ENCODE results near the gene MCOLN1.

GRCh38 chr19:7547159-7547558, 24.7 kb downstream of the MCOLN1 start:
- TF ChIP-seq JUN (IDR thresholded peaks at IDR 0.05; ENCODE audit: borderline replicate concordance, insufficient read depth, insufficient read length, low read depth) (no peak), POLR2A (IDR thresholded peaks at IDR 0.05; ENCODE audit: low read depth, low read length) (no peak)
- TF ChIP-seq, protein P1, sequence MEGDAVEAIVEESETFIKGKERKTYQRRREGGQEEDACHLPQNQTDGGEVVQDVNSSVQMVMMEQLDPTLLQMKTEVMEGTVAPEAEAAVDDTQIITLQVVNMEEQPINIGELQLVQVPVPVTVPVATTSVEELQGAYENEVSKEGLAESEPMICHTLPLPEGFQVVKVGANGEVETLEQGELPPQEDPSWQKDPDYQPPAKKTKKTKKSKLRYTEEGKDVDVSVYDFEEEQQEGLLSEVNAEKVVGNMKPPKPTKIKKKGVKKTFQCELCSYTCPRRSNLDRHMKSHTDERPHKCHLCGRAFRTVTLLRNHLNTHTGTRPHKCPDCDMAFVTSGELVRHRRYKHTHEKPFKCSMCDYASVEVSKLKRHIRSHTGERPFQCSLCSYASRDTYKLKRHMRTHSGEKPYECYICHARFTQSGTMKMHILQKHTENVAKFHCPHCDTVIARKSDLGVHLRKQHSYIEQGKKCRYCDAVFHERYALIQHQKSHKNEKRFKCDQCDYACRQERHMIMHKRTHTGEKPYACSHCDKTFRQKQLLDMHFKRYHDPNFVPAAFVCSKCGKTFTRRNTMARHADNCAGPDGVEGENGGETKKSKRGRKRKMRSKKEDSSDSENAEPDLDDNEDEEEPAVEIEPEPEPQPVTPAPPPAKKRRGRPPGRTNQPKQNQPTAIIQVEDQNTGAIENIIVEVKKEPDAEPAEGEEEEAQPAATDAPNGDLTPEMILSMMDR (IDR thresholded peaks at IDR 0.05; ENCODE audit: extremely low read depth in 1 of 2, insufficient read depth in 1 of 2, low read depth in 1 of 2, low read length in 2 of 2): no peak
